Measurements from ENCODE around the gene PRSS53.

Gene PRSS53

DNA sequence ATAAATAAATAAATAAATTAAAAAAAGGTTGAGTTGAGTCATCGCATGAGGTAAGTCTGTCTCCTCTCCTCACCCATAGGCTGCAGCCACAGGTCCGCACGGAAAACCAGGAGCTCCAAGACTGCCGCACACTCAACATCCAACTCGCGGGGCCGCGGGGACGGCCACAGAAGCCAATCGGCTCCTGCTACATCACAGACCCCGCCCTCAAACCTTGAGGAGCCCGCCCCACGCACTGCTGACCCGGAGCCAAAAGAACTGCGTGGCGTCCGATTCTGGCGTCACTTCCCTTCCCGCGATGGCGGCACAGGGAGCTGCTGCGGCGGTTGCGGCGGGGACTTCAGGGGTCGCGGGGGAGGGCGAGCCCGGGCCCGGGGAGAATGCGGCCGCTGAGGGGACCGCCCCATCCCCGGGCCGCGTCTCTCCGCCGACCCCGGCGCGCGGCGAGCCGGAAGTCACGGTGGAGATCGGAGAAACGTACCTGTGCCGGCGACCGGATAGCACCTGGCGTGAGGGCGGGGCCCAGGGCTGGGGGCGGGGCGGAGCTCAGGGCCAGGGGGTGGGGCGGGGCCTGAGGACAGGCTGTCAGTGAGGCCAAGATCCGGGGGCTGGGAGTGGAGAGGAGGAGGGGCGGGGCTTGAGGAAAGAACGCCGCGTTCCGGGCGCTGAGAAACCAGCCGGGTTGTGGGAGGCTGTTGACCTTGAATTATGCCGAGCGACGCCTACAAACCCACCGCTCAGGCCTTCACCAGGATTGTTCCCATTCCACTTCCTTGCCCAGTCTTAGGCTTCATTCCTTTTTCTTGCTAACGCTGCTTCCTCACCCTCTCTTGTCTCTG, 28.9 kb upstream of the PRSS53 start, which contains the start of gene KAT8:
Gene KAT8, plus strand, starts transcription at position 281 of the 839 bp plus-strand sequence. Its CDS starts 18 bp downstream, at position 299.
- peak; percentile 96 for DNase-seq (ENCODE audit: low read depth)
- H3K4me3 ChIP-seq (ENCODE audit: low read depth, low read length), result peak within 1 kb of the TSS; percentile 71
- TF ChIP-seq, protein P1, sequence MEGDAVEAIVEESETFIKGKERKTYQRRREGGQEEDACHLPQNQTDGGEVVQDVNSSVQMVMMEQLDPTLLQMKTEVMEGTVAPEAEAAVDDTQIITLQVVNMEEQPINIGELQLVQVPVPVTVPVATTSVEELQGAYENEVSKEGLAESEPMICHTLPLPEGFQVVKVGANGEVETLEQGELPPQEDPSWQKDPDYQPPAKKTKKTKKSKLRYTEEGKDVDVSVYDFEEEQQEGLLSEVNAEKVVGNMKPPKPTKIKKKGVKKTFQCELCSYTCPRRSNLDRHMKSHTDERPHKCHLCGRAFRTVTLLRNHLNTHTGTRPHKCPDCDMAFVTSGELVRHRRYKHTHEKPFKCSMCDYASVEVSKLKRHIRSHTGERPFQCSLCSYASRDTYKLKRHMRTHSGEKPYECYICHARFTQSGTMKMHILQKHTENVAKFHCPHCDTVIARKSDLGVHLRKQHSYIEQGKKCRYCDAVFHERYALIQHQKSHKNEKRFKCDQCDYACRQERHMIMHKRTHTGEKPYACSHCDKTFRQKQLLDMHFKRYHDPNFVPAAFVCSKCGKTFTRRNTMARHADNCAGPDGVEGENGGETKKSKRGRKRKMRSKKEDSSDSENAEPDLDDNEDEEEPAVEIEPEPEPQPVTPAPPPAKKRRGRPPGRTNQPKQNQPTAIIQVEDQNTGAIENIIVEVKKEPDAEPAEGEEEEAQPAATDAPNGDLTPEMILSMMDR (IDR thresholded peaks at IDR 0.05; ENCODE audit: control insufficient read depth, extremely low read depth, insufficient read depth), result no peak

DNA sequence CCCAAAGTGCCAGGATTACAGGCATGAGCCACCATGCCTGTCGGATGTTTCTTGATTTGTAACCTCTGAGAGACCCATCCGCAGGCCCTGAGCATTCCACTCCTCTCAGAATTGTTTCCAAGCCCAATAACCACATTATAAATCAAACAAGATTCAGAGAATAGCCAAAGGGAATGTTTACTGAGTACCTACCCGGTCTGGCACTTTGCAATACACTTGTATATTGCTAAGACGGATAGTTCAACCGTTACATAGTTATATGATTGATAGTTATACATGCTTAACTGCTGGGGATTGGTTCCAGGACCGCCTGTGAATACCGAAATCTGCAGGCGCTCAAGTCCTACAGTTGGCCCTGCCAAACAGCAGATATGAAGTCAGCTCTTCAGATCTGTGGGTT, 25.7 kb upstream of the PRSS53 start:
- H3K4me3 ChIP-seq (ENCODE audit: low read depth, low read length), result no peak overlapping the region
- TF ChIP-seq, protein P1 (IDR thresholded peaks at IDR 0.05; ENCODE audit: control insufficient read depth, extremely low read depth, insufficient read depth), result no peak
- no peak for DNase-seq (ENCODE audit: low read depth)

DNA sequence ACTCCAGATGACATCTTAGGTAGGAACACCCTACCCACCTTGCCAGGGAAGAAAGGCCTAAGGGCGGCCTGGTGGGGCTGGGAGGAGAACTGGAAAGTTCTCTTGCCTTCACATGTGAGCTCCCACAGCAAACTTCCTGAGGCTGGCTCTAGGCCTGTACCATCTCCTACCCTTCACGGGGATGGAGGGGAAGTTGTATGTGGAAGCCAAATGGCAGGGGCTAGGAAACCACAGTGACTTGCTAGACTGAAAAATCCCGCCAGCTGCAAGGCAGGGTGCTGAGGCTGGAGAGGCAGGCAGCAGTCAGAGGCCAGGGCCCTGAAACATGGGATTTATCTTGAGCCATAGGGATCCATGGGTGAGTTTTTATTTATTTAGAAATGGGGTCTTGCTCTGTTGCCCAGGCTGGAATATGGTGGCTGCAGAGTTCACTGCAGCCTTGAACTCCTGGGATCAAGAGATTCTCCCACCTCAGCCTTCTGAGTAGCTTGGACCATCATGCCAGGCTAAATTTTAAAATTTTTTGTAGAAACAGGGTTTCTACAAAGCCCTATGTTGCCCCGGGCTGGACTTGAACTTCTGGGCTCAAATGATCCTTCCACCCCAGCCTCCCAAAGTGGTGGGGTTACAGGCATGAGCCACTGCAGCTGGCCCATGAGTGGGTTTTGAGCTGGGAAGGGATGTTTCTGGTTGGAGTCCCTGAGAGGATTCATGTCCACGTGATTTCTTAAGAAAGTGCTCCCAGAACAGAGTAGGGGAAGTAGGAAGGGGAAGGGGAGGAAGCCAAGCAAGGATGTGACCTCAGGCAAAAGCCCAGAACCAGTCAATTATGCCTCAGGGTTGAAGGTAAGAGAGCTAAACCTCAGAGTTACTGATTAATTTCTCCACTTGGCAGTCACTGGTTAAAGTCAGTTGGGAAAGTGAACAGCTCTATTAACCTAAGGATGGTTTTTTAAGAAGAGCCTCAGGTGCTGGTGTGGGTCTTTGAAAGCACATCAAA, 24.7 kb upstream of the PRSS53 start:
- TF ChIP-seq, protein P1 (IDR thresholded peaks at IDR 0.05; ENCODE audit: control insufficient read depth, extremely low read depth, insufficient read depth), result no peak
- H3K4me3 ChIP-seq (ENCODE audit: low read depth, low read length), result no peak overlapping the region
- no peak for DNase-seq (ENCODE audit: low read depth)

DNA sequence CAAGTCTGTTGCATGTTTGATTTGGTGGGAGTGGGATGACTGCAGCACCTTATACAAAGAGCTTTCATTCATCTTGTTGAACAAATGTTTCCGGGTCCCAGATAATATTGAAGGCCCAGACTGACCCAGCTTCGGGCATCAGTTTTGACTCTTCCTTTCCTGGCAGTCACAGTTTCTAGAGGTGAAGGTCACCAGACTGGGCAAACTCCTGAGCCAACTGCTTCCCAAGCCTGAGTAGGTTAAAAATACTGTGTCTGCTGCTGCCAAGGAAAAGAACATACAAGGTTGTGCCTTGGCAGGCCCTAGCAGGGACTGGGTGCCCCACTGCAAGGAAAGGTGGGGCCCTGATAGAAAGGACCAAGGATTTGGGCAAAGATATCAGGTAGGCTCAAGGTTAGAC, 24.0 kb upstream of the PRSS53 start:
- TF ChIP-seq, protein P1 (IDR thresholded peaks at IDR 0.05; ENCODE audit: control insufficient read depth, extremely low read depth, insufficient read depth), result no peak
- no peak for DNase-seq (ENCODE audit: low read depth)
- no peak overlapping the region for H3K4me3 ChIP-seq (ENCODE audit: low read depth, low read length)

DNA sequence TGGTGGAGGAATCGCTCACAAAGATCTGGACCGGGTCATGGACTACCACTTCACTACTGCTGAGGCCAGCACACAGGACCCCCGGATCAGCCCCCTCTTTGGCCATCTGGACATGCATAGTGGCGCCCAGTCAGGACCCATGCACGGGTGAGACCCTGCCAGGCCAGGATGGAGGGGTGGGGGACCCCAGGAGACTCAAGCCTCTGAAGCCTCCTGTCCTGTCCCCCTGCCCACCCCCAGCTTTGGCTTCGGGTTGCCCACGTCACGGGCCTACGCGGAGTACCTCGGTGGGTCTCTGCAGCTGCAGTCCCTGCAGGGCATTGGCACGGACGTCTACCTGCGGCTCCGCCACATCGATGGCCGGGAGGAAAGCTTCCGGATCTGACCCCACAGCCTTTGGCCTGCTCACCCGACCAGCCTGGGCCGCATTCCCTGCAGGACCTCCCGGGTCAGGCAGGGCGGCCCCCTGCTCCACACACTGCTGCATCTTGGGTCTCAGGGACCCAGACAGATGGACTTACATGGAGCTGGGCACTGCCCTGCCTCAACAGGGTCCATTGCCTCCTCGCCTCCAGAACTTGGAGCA, 23.2 kb upstream of the PRSS53 start:
- TF ChIP-seq, protein P1 (IDR thresholded peaks at IDR 0.05; ENCODE audit: control insufficient read depth, extremely low read depth, insufficient read depth), result no peak
- DNase-seq (ENCODE audit: low read depth), result no peak

More for the DNA sequence above, 23.2 kb upstream of the PRSS53 start:
- H3K4me3 ChIP-seq (ENCODE audit: low read depth, low read length), result no peak overlapping the region
